GM19023 (cell line): ENCODE measurements around the gene ACKR2.
"Not testable (repeated sequence)": the region's sequence is repeated elsewhere in the genome, so short reads cannot be mapped to it uniquely, and the experiment has no call there.

Source experiments
- ATAC-seq: cut with Tn5 transposase; IDR thresholded peaks from one replicate; pipeline ENCODE4 v1.9.1; 2021; ENCODE audit warnings: mild to moderate bottlenecking, moderate library complexity; ENCODE audit not compliant: unreplicated experiment

Gene ACKR2

DNA sequence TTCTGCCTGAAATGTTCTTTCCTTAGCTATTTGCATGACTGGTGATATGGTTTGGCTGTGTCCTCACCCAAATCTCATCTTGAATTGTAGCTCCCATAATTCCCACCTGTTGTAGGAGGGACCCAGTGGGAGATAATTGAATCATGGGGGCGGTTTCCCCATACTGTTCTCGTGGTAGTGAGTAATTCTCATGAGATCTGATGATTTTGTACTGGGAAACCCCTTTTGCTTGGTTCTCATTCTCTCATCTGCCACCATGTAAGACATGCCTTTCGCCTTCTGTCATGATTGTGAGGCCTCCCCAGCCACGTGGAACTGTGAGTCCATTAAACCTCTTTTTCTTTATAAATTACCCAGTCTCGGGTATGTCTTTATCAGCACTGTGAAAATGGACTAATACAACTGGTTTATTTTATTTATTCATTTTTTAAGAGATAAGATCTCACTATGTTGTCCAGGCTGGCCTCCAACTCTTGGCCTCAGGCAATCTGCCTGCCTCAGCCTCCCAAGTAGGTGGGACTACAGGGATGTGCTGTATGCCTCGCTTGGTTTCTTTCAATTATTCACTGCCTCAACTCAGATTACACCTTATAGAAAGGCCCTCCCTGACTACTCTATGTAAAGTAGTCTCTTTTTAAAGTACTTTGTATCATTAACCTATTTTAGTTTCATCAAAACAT is 74.1 kb downstream of the ACKR2 start:
- not testable (repeated sequence) for ATAC-seq

DNA sequence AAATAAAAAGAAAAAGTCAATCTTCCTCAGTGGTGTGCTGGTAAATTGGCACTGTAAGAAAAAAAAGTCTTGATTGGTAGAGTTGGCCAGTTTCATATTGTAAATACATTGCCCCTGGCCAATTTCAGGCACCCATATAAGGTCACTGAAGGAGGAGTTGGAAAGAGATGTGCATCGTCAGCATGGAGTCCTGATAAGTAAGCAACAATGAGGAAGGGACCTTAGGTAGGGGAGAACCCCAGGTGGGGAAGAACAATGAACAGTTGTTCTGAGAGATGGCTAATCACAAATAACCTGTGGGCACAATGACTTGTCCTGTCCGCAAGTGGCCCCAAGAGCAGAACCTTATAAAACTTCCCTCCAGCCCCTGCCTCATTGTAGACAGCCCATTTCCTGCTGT is 75.1 kb downstream of the ACKR2 start:
- no peak for ATAC-seq

DNA sequence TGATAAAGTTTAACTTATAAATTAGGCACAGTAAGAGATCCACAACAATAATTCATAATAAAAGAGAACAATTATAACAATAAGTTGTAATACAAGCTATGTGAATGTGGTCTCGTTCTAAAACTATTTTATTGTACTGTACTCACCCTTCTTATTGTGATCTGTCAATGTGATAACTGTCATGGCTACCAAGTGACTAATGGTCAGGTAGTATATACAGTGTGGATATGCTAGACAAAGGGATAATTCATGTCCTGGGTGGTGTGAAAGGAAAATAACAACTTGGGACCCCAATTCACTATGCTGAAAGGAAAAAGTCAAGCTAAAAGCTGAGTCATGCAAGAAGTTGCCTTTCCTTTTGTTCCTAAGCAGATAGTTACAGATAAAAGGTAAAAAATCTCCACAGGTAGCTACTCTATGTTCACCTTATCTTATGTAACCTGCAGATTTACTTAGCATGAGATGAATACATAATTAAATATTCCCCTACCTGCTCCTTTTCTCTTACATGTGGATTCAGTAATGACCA is 77.1 kb downstream of the ACKR2 start:
- no peak for ATAC-seq

DNA sequence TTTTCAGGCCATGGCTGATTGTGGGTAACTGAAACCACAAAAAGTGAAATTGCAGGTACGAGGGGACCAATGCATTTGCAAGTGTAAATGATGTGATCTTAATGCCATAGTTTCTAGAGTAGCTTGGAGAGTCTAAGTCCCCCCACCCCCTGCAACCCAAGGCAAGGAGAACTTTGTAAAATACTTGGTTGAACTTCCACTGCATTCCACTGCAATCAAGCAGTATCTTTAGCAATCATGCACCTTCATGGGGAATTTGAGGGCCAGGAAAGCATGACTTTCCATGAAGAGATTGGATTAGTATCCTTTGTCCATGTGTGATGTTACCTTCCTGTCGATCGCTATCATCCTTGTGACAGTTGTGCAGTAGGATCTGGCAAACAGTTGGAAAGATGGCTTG is 77.8 kb downstream of the ACKR2 start:
- no peak for ATAC-seq

DNA sequence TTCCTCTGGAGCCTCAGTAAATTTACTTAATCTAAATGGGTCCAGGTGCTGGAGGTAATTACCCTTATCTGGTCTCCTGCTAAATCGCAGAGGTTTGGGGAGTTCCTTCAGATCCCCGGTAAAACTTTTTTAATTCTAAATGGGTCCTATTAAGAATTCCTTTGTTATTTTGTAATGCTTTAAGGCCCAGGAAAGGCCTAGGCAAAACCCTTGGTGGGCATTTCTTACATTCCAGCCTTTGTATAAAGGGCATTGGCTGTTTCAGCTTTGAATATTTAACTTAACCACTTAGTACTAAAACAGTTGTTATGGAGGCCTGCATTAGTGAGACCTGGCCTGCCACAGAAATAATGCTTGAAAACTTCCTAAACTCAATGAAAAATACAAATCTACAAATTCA is 81.8 kb downstream of the ACKR2 start:
- ATAC-seq, result no peak

DNA sequence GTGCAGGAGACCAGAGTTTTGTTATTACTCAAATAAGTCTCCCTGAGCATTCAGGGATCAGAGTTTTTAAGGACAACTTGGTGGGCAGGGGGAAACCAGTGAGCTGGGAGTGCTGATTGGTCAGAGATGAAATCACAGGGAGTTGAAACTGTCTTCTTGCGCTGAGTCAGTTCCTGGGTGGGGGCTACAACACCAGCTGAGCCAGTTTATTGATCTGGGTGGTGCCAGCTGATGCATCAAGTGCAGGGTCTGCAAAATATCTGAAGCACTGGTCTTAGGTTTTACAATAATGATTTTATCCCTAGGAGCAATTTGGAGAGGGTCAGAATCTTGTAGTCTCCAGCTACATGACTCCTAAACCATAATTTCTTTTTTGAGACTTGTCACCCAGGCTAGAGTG is 82.9 kb downstream of the ACKR2 start:
- no peak for ATAC-seq

DNA sequence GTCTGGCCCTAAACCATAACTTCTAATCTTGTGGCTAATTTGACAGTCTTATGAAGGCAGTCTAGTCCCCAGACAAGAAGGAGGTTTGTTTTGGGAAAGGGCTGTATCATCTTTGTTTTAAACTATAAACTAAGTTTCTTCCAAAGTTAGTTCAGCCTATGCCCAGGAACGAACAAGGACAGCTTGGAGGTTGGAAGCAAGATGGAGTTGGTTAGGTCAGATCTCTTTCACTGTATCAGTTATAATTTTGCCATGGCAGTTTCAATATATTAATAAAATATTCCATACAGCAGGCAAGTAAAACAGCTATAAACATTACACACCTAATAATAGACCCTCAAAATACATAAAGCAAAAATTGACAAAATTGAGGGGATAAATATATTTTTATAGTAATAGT is 83.6 kb downstream of the ACKR2 start:
- ATAC-seq, result no peak

DNA sequence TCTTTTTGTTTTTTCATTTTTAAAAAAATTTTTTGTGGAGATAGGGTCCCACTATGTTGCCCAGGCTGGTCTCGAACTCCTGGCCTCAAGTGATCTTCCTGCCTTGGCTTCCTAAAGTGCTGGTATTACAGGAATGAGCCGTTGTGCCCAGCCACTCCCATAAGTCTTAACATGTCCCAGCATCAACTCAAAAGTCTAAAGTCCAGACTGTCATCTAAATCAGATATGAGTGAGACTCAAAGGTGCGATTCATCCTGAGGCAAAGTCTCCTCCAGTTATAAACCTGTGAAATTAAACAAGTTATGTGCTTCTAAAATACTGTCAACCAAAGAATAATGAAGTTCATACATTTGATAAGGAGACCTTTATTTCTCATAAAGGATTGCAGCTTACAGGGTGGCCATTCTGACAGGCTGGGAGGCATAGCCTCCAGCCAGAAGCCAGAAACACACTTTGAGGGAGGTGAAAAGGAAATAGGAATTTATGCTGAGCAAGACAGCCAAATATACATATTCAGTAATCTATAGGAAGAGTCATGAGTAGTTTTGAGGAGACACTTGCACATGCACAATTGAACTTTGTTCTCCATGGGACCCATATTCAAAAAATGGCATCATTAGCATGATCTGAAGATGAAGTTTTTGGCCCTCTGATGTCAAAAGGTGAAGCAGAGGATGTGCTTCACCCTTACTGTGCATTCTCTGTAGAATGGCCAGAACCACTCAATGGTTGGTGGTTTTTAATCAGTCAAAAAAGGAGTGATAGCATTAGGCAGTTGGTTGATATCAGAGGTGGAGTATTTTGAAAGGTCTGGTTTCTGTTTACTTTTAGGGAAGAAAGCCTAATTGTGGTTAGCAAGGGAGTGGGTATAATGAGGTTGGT is 85.7 kb downstream of the ACKR2 start:
- ATAC-seq, result no peak

DNA sequence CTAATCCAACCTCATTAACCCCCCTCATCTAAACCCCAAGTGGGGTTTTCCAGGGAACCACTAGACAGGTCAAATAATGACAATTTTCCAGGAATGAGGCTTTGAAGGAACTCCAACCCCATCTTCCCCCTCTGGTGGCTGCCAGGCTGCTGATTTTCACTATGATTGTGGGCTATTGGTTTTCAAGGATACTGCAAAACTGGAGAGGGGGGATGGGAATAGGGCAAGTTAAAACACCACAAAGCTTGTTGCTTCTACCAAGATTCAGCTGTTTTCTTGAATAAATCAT is 86.3 kb downstream of the ACKR2 start:
- no peak for ATAC-seq

DNA sequence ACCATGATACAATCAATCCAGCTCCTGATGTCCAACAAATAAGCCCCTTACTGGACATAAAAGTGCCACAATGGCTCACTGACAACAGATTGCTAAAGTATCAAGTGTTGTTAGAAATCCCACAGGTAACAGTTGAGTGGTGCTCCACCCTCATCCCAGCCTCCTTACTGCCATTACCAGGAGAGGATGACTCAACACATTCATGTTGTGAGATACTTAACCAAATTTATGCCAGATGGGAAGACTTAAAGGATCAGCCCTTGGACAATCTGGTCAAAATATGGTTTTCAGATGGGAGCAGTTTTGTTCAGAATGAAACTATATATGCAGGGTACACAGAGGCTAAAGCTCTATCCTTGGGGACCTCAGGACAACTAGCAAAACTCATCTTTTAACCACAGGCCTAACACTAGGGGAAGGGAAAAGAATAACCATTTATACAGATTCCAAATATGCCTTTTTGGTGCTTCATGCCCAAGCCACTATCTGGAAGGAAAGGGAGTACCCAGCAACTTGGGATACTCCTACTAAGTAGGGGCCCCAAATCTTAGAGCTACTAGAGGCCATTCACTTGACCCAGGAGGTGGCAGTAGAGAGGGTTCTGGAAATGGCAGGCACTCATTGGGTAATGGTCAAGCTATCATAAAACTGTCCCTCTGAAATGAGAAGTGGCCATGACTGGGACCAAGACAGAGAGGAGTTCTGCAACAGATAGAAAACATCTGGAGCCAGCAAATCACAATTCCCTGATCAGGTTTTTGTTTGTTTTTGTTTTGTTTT is 89.8 kb downstream of the ACKR2 start:
- ATAC-seq, result no peak

DNA sequence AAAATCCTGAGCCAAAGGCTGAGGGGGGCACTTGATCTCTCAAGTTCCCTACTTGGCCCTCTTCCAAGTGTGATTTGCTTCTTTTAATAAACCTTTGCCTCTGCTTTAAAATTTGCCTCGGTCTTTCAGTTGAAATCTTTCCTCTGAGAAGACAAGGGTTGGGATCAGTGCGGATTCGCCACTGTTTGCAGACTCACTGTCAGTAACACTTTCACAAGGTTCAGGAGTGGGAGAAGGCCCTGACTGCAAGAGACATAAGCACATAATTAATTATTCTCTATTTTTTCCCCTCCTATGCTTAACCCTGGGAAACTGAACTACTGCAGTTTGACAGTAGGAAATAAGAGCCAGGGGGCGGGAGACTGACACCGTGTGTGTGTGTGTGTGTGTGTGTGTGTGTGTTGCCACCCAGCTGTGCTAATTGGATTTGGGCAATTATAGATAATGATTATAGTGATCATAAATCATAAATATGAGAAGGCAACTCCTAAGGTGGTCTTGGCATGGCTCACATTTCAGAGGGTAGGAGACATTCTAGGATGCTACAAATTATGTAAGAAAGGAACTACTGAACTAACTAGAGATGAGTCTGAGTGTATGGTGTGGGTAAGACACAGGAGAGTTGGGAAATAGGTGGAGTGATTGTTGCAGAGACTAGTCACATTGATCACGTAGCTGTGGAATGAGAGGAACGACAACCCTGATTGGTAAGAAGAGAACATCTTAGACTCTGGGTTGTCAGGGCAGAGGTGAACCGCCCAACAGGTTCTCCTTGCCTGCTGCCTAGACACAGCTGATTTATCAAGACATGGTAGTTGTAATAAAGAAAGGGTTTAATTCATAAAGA is 91.2 kb downstream of the ACKR2 start:
- no peak for ATAC-seq

DNA sequence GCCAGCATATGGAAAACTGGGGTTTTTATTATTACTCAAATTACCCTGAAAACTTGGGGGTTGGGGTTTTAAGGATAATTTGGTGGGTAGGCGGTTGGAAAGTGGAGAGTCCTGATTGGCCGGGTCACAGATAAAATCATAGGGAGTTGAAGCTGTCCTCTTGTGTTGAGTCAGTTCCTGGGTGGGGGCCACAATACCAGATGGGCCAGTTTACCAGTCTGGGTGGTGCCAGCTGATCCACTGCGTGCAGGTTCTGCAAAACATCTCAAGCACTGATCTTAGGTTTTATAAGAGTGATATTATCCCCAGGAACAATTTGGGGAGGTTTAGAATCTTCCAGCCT is 91.8 kb downstream of the ACKR2 start:
- no peak for ATAC-seq

DNA sequence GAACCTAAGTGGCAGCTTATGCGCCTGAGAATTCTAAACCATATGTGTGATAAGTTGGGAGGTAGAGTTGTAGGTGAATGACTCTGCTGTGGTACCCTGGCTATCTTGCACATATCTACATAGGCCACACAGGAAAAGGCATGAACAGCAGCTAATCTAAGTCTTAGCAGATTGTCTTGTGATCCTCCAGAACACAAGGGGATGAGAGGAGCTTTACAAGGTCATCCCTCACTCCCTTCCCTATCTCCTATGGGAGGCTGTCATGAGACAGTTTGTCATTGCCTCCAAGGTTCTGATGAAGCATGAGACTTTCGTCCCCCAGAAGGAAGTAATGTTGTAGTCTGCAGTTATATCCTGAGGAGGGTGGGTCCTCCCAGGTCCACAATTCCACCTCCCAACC is 93.0 kb downstream of the ACKR2 start:
- ATAC-seq, result no peak

DNA sequence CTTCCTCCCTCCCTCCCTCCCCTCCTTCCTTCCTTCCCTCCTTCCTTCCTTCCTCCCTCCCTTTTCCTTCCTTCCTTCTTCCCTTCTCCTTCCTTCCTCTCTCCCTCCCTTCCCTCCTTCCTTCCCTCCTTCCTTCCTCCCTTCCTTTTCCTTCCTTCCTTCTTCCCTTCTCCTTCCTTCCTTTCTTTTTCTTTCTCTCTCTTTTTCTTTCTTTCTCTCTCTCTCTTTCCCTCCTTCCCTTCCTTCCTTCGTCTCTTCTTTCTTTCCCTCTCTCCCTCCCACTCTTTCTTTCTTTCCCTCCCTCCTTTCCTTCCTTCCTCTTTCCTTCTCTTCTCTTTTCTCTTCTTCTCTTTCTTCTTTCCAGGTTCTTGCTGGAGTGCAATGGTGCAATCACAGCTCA is 94.8 kb downstream of the ACKR2 start:
- no peak for ATAC-seq

DNA sequence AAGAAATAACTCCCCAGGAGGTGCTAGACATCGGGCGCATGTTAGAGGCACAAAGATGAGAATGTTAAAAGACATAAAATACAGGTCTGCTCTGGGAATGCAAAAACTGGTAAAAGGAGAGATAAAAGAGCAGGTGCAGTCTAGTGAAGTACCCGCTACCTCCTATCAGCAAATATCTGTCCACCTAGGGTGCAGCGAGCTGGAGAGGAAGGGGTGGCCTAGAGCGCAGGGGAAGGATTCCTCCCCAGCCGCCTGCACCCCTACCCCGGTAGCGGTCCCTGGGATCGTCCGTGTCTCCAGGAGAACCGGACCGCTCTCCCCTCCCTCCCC is 96.5 kb downstream of the ACKR2 start:
- no peak for ATAC-seq

DNA sequence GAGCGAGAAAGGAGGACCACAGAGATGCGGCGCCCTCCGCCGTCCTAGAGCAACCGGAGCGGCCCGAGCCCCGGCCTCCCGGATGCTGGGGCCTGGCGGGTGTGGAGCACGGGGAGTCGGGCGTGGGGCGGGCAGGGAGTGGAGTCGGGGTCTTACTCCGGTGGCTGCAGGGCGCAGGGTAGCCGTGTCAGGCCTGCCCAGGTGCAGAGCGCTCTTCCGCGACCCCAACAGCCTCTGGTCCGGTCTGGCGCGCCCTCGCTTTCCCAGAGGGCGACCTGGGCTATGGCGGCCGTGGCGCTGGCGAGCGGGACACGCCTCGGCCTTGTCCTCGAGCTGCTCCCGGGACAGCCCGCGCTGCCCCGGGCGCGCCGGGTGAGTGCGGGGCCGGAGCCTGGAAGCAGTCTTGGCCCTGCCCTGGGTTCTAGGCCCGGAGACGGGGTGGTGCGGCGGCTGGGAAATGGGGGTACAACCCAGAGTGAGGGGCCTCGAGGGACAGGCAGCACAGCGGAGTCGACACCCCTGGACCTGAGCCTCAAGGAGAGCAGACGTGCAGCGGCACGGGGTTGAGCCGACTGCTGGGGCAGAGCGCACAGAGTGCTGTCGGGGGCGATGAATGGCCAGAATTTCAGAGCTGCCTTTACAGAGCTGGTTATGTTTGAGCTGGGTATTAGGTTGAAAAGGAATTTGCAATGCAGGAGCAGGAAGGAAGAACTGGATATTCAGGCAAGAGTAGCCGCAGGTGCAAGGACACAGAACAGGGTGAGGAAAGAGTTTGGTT is 97.0 kb downstream of the ACKR2 start, which contains the start of gene ZNF662:
TSS of gene ZNF662 (plus strand) at position 73 of the 778 bp plus-strand sequence. CDS start 1,973 bp downstream, outside the sequence.
- no peak for ATAC-seq

DNA sequence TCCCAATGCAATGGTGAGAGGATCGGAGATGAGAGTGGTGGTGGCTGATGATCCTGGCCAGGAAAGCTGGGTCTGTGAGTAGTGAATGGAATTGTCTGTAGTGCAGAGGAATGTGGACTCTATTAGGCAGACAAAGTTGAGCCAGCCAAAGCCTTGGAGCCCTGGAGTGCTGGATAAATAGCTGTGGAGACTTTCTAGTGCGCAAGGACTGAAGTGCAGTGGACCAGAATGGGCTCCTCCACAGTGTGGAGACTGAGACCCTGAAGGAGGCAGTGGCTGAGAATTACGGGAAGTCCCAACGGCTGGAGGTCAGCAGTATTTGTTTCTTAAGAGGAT is 97.6 kb downstream of the ACKR2 start:
- no peak for ATAC-seq

DNA sequence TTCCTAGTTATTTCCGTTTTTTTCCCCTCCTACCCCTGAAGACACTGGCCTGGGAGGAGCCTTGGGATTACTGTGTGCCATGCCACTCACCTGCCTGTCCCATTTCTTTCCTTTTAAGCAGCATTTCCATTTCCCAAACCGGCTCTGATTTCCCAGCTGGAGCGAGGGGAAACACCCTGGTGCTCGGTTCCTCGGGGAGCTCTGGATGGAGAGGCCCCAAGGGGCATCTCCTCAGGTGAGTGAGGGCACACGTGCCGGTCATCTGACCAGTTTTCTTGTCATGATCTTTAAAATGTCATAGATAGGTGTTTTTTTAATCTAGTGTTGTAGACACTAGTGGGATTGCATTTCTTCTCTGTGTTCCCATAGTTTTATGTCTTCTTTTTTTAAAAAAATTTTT is 99.4 kb downstream of the ACKR2 start:
- no peak for ATAC-seq

DNA sequence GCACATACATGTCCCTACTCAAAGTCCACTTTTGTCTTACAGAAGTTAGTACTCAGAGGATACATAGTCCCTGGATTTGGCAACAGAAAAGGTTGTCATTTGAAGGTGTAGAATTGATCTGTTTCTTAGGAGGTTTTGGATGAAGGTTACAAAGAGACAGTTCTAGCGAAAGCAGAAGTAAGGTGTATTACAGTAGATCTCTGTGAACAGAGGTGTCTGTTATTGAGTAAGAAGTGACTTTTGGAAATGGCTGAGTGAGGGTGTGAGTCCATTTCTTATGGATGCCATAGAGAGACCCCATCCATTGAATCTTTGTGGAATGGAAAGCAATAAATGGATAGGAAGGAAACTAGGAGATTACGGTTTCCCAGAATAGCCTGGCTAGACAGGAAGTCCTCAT is 102.3 kb downstream of the ACKR2 start:
- no peak for ATAC-seq

DNA sequence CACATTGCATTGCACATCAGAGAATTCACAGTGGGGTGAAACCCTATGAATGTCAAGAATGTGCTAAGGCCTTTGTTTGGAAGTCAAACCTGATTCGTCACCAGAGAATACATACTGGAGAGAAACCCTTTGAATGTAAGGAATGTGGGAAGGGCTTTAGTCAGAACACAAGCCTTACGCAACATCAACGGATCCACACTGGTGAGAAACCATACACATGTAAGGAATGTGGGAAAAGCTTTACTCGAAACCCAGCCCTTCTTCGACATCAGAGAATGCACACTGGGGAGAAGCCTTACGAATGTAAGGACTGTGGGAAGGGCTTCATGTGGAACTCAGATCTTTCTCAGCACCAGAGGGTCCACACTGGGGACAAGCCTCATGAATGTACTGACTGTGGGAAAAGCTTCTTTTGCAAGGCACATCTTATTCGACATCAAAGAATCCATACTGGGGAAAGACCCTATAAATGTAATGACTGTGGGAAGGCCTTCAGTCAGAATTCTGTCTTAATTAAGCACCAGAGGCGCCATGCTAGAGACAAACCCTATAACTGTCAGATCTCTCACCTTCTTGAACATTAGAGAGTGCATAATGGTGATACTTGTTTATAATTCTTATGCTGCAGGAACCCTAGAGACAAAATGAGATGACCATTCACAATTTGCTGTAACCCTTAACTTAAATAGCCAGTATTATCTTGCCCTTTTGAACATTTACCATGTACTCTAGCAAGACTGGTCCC is 105.7 kb downstream of the ACKR2 start:
- no peak for ATAC-seq
